Fibroblast of lung (primary cell): ENCODE data around the gene MYO1D. TPM values are rescaled to one million over a fixed set of nuclear protein-coding genes. Genes with fewer than 3 reads are reported as not detected.

ENCODE experiments used
- DNase-seq, 2 donors: peaks; one replicate each; pipeline versions ENCODE4 v3.0.0 to v3.0.0-alpha.2; 2010; ENCODE audit warnings: low read depth in 2 of 2
- H2AFZ ChIP-seq: 2 replicates; pipeline ENCODE4 v1.5.1; 2012; ENCODE audit warnings: low read length, control low read depth, inconsistent platforms
- H3K27ac ChIP-seq: 2 replicates; pipeline ENCODE4 v1.5.1; 2011; ENCODE audit warnings: low read length, control low read depth; ENCODE audit not compliant: insufficient read depth
- H3K27me3 ChIP-seq: 2 replicates; pipeline ENCODE4 v1.5.1; 2011; ENCODE audit warnings: mild to moderate bottlenecking, low read length; ENCODE audit not compliant: control insufficient read depth, insufficient read depth
- H3K36me3 ChIP-seq: 2 replicates; pipeline ENCODE4 v1.5.1; 2011; ENCODE audit warnings: low read length; ENCODE audit not compliant: control insufficient read depth, insufficient read depth
- H3K4me1 ChIP-seq: 2 replicates; pipeline ENCODE4 v1.5.1; 2011; ENCODE audit warnings: low read length; ENCODE audit not compliant: control insufficient read depth, insufficient read depth; ENCODE audit errors: extremely low read depth
- H3K4me2 ChIP-seq: 2 replicates; pipeline ENCODE4 v1.5.1; 2011; ENCODE audit warnings: low read length, control low read depth; ENCODE audit not compliant: insufficient read depth; ENCODE audit errors: extremely low read depth
- H3K4me3 ChIP-seq, 4 experiments: fragments of 200-600 bp in 1 of 4; sonication (generic) in 1 of 4; replicated peaks in 1 of 4; 2 replicates each; pipeline ENCODE4 v1.5.1; 2011 to 2016; ENCODE audit warnings: low read length in 4 of 4, low read depth in 3 of 4, mild to moderate bottlenecking in 3 of 4, control low read depth in 2 of 4, inconsistent platforms in 1 of 4, mixed read lengths in 1 of 4; ENCODE audit not compliant: insufficient read depth in 1 of 4; ENCODE audit errors: control extremely low read depth in 1 of 4
- H3K79me2 ChIP-seq: 2 replicates; pipeline ENCODE4 v1.5.1; 2012; ENCODE audit warnings: mild to moderate bottlenecking, low read length, inconsistent platforms; ENCODE audit not compliant: control insufficient read depth, insufficient read depth
- H3K9ac ChIP-seq: 2 replicates; pipeline ENCODE4 v1.5.1; 2011; ENCODE audit warnings: mild to moderate bottlenecking, low read length, control low read depth; ENCODE audit not compliant: insufficient read depth
- H3K9me3 ChIP-seq: 2 replicates; pipeline ENCODE4 v1.5.1; 2012; ENCODE audit warnings: low read depth, low read length; ENCODE audit not compliant: control insufficient read depth, insufficient read depth
- H4K20me1 ChIP-seq: 2 replicates; pipeline ENCODE4 v1.5.1; 2011; ENCODE audit warnings: low read length; ENCODE audit not compliant: control insufficient read depth, insufficient read depth; ENCODE audit errors: extremely low read depth
- CTCF ChIP-seq, 2 donors: IDR thresholded peaks in 1 of 2; conservative IDR thresholded peaks in 1 of 2; 1 replicate in 1 of 2; 2 replicates in 1 of 2; pipeline ENCODE4 v1.5.1; 2011 to 2012; ENCODE audit warnings: low read length in 2 of 2, control low read depth in 1 of 2, inconsistent platforms in 1 of 2, low read depth in 1 of 2, mild to moderate bottlenecking in 1 of 2
- EZH2 ChIP-seq: IDR thresholded peaks from 2 replicates; pipeline ENCODE4 v1.5.1; 2012; ENCODE audit warnings: low read length, control low read depth, mild to moderate bottlenecking; ENCODE audit errors: missing control alignments
- polyA plus RNA-seq, 2 donors: library from polyadenylated mRNA; depleted of rRNA in 1 of 2; stranded (reverse) in 1 of 2; unstranded in 1 of 2; fragments of >200 nt; gene quantifications; 2 replicates each; pipeline ENCODE4 v1.2.1, GENCODE V29; 2011 to 2012; ENCODE audit warnings: missing spikeins in 1 of 2
- total RNA-seq: library from RNA; depleted of rRNA; stranded (reverse); fragments of >200 nt; gene quantifications from 2 replicates; pipeline ENCODE4 v1.2.1, GENCODE V29; 2014

Gene MYO1D
- total and polyA plus RNA-seq, 2 donors (not counting 1 experiment from before 2014, with no cell fraction given), result 35.0 to 46.6 TPM

DNA sequence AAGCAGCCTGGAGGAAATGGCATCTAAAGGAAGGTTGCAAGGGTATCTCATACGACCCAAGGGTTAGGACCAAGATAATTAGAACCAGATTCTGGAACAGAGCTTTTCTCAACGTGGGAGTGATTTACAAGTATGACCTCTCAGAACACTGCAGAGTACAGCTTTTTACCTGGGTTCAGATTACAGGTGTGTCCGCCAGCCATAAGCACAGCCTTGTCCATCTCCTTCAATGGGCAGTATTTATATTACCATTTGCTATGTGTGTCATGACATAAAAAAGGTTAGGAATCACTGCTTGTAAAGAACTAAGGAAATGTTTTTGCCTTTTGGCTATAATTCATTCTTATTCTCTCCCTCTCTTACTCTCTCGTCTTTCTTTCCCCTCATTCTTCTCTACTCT lies 36.7 kb downstream of the MYO1D start:
- H3K36me3 ChIP-seq, result no peaks in the 10 kb centered on the region
- TF ChIP-seq CTCF (conservative IDR thresholded peaks at IDR 0.05 in 1 of 2, IDR thresholded peaks at IDR 0.05 in 1 of 2; ENCODE audit: low read depth in 1 of 2, low read length in 2 of 2) (no peak), EZH2 (no peak)
- no peaks in the 10 kb centered on the region for H3K4me1 ChIP-seq
- no peaks in the 10 kb centered on the region for H3K79me2 ChIP-seq
- H3K27ac ChIP-seq, result no peak overlapping the region
- no peaks in the 10 kb centered on the region for H4K20me1 ChIP-seq
- H3K4me2 ChIP-seq, result no peak overlapping the region
- no peak overlapping the region for H3K9ac ChIP-seq
- H3K9me3 ChIP-seq, result no peaks in the 10 kb centered on the region
- no peaks in the 10 kb centered on the region for H3K27me3 ChIP-seq
- DNase-seq, result no peak
- H2AFZ ChIP-seq, result no peak overlapping the region
- H3K4me3 ChIP-seq, result no peak overlapping the region

DNA sequence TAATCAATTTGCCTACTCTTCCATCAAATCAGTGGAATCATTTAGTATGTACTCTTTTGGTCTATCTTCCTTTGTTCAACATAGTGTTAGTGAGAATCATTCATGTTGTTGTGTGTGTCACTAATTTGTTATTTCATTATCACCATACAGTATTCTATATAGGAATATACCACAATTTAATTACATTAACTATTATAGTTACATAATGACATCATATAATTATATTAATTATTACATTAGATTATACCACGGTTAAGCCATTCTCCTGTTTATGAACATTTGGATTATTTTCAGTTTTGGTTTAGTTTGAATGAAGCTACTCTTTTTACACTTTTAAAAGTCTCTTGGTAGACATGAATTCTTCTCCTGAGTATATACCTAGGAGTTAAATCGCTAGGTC lies 40.4 kb downstream of the MYO1D start:
- TF ChIP-seq CTCF (conservative IDR thresholded peaks at IDR 0.05 in 1 of 2, IDR thresholded peaks at IDR 0.05 in 1 of 2; ENCODE audit: low read depth in 1 of 2, low read length in 2 of 2) (no peak), EZH2 (no peak)
- Histone ChIP-seq H3K4me2 (no peak overlapping the region), H3K9ac (no peak overlapping the region), H3K27me3 (no peaks in the 10 kb centered on the region), H3K79me2 (no peaks in the 10 kb centered on the region), H2AFZ (no peak overlapping the region), H4K20me1 (no peaks in the 10 kb centered on the region), H3K36me3 (no peaks in the 10 kb centered on the region), H3K27ac (no peak overlapping the region), H3K9me3 (no peaks in the 10 kb centered on the region), H3K4me1 (no peaks in the 10 kb centered on the region), H3K4me3 (no peak overlapping the region)
- DNase-seq, result no peak

DNA sequence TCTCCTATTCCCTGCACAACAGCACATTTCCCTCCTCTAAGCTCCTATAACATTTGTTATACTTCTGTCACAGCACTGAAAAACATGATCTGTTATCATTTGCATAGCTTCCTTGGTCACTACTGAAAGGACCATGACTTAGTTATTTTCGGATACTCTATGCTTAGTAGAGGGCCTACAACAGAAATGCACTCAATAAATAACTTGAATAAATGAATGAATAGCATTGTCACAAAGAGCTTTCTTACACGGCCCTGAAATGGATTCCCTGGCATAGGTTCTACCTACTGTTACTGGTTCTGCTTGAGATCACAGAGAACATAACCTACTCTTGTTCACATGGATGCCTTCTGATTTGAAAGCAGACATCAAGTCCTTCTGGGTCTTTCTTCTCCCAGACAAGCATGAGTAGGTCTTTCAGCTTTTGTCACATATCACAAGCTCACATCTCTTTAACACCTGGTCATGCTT lies 41.6 kb downstream of the MYO1D start:
- TF ChIP-seq CTCF (conservative IDR thresholded peaks at IDR 0.05 in 1 of 2, IDR thresholded peaks at IDR 0.05 in 1 of 2; ENCODE audit: low read depth in 1 of 2, low read length in 2 of 2) (no peak), EZH2 (no peak)
- Histone ChIP-seq H4K20me1 (no peaks in the 10 kb centered on the region), H3K4me1 (no peaks in the 10 kb centered on the region), H3K4me3 (no peak overlapping the region), H3K4me2 (no peak overlapping the region), H3K27ac (no peak overlapping the region), H3K9ac (no peak overlapping the region), H3K36me3 (no peaks in the 10 kb centered on the region), H3K27me3 (no peaks in the 10 kb centered on the region), H3K79me2 (no peaks in the 10 kb centered on the region), H3K9me3 (no peaks in the 10 kb centered on the region), H2AFZ (no peak overlapping the region)
- no peak for DNase-seq
